Ascending aorta (tissue), 2 donors: ENCODE measurements around the gene BAIAP2L1. TPM values are rescaled to one million over a fixed set of nuclear protein-coding genes. Genes with fewer than 3 reads are reported as not detected.

Source experiments
- DNase-seq, 2 donors: peaks; one replicate each; pipeline ENCODE4 v3.0.0-alpha.2; 2019; ENCODE audit warnings: low spot score in 2 of 2
- H3K27ac ChIP-seq, 2 donors: fragments of 200-600 bp; sonication (generic); one replicate each; pipeline ENCODE4 v1.5.1; 2016 to 2017; ENCODE audit warnings: mild to moderate bottlenecking in 1 of 2
- H3K27me3 ChIP-seq: fragments of 200-600 bp; sonication (generic); one replicate; pipeline ENCODE4 v1.5.1; 2017
- H3K36me3 ChIP-seq, 2 donors: fragments of 200-600 bp; sonication (generic); one replicate each; pipeline ENCODE4 v1.5.1; 2016
- H3K4me1 ChIP-seq, 2 donors: fragments of 200-600 bp; sonication (generic); one replicate each; pipeline ENCODE4 v1.5.1; 2016 to 2017; ENCODE audit warnings: mild to moderate bottlenecking in 1 of 2
- H3K4me3 ChIP-seq, 2 donors: fragments of 200-600 bp; sonication (generic); one replicate each; pipeline ENCODE4 v1.5.1; 2016 to 2017; ENCODE audit warnings: mild to moderate bottlenecking in 1 of 2
- H3K9me3 ChIP-seq, 2 donors: fragments of 200-600 bp; sonication (generic); one replicate each; pipeline ENCODE4 v1.5.1; 2016
- CTCF ChIP-seq, 3 experiments: fragments of 200-600 bp in 2 of 3; fragments of 450-650 bp in 1 of 3; sonication (generic) in 2 of 3; IDR thresholded peaks; one replicate each; pipeline ENCODE4 v1.5.1; 2016 to 2019; ENCODE audit warnings: antibody characterized with exemption in 3 of 3, mild to moderate bottlenecking in 1 of 3, moderate library complexity in 1 of 3
- intact Hi-C: fragments of 100-400 bp; cut with DNase I; formaldehyde crosslinking; loops from one replicate; pipeline ENCODE4 v1.15.1; 2023
- total RNA-seq: library from RNA; depleted of rRNA; stranded (reverse); fragments of >200 nt; gene quantifications from one replicate; pipeline ENCODE4 v1.1.0, GENCODE V29; 2016

The BAIAP2L1 gene
- total RNA-seq, 1 donor from 2014 or later = 2.8 TPM

GRCh38 chr7:98376711-98377110, 24.2 kb downstream of the BAIAP2L1 start:
- Histone ChIP-seq H3K27ac (no peak overlapping the region), H3K36me3 (no peaks in the 10 kb centered on the region), H3K4me3 (no peak overlapping the region), H3K27me3 (no peaks in the 10 kb centered on the region), H3K4me1 (no peaks in the 10 kb centered on the region), H3K9me3 (no peaks in the 10 kb centered on the region)
- no peak for TF ChIP-seq CTCF (IDR thresholded peaks at IDR 0.05)
- intact Hi-C loops = no loop called here
- DNase-seq = no peak

GRCh38 chr7:98375664-98376063, 25.2 kb downstream of the BAIAP2L1 start:
- Histone ChIP-seq H3K27ac (no peak overlapping the region), H3K4me1 (no peaks in the 10 kb centered on the region), H3K36me3 (no peaks in the 10 kb centered on the region), H3K9me3 (no peaks in the 10 kb centered on the region), H3K27me3 (no peaks in the 10 kb centered on the region), H3K4me3 (no peak overlapping the region)
- intact Hi-C loops = no loop called here
- no peak for DNase-seq
- no peak for TF ChIP-seq CTCF (IDR thresholded peaks at IDR 0.05)

- H3K27ac ChIP-seq = no peak overlapping the region
- no peaks in the 10 kb centered on the region for H3K4me1 ChIP-seq
- no peak overlapping the region for H3K4me3 ChIP-seq
- no peak for DNase-seq
- H3K27me3 ChIP-seq = no peaks in the 10 kb centered on the region
- no peaks in the 10 kb centered on the region for H3K36me3 ChIP-seq
- intact Hi-C loops = no loop called here
- no peak for TF ChIP-seq CTCF (IDR thresholded peaks at IDR 0.05)
- H3K9me3 ChIP-seq = no peaks in the 10 kb centered on the region
Measured at GRCh38 chr7:98374285-98374680, 26.6 kb downstream of the BAIAP2L1 start.

- H3K27ac ChIP-seq = no peak overlapping the region
- DNase-seq = no peak
- no peaks in the 10 kb centered on the region for H3K27me3 ChIP-seq
- no peak for TF ChIP-seq CTCF (IDR thresholded peaks at IDR 0.05)
- no peaks in the 10 kb centered on the region for H3K9me3 ChIP-seq
- no peaks in the 10 kb centered on the region for H3K4me1 ChIP-seq
- H3K4me3 ChIP-seq = no peak overlapping the region
- H3K36me3 ChIP-seq = no peaks in the 10 kb centered on the region
- intact Hi-C loops = no loop called here
Measured at GRCh38 chr7:98372993-98373392, 27.9 kb downstream of the BAIAP2L1 start.

- Histone ChIP-seq H3K9me3 (no peaks in the 10 kb centered on the region), H3K4me1 (no peaks in the 10 kb centered on the region), H3K27ac (no peak overlapping the region), H3K4me3 (no peak overlapping the region), H3K36me3 (no peaks in the 10 kb centered on the region), H3K27me3 (no peaks in the 10 kb centered on the region)
- no peak for DNase-seq
- intact Hi-C loops = no loop called here
- TF ChIP-seq CTCF (IDR thresholded peaks at IDR 0.05) = no peak
Measured at GRCh38 chr7:98369726-98370125, 31.2 kb downstream of the BAIAP2L1 start.

- H3K4me3 ChIP-seq = no peak overlapping the region
- no peaks in the 10 kb centered on the region for H3K4me1 ChIP-seq
- no peak for TF ChIP-seq CTCF (IDR thresholded peaks at IDR 0.05)
- intact Hi-C loops = no loop called here
- no peak overlapping the region for H3K27ac ChIP-seq
- H3K36me3 ChIP-seq = no peaks in the 10 kb centered on the region
- no peaks in the 10 kb centered on the region for H3K9me3 ChIP-seq
- no peaks in the 10 kb centered on the region for H3K27me3 ChIP-seq
- no peak for DNase-seq
Measured at GRCh38 chr7:98368716-98369115, 32.2 kb downstream of the BAIAP2L1 start.
